ENCODE results near the gene TTLL11. TPM values are rescaled to one million over a fixed set of nuclear protein-coding genes. Genes with fewer than 3 reads are reported as not detected.

The TTLL11 gene
- total and polyA plus RNA-seq, 8 donors: 3.4 to 7.5 (median 5.5) TPM

DNA sequence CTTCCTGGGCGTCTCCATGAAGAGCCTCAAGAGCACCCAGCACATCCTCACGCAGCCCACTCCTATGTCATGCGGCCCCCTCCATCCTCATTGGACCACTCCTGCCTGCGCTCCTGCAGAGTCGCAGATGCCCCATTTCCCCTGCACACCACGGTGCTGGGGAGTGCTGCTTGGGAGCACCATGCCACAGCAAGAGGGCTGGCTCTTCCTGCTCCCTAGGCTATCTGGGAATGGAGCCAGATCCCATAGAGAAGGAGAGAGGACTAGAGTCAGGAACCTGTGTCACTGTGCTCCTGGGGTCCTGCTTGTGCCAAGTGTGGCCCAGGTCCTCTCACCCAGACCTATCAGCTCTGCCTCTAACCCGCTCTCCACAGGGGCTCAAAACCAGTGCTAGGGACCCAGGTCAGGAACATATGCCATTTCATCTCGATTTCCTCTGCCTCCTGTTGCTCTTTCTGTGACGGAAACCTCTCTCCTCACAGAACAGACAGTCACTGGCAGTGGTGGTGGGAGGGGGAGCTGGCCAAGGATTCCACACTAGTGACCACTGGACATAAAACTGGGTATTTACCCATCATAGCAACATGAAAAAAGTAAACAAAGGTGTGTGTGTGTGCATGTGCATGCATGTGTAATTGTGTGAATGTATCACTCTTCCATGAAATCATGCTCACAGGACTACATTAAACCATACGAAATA is 178.4 kb downstream of the TTLL11 start:
- DNase-seq (no peak), FAIRE-seq (no peak)
- 87 to 89% methylated on average over 10 of the region's 10 CpGs for whole genome bisulfite sequencing, 2 donors

DNA sequence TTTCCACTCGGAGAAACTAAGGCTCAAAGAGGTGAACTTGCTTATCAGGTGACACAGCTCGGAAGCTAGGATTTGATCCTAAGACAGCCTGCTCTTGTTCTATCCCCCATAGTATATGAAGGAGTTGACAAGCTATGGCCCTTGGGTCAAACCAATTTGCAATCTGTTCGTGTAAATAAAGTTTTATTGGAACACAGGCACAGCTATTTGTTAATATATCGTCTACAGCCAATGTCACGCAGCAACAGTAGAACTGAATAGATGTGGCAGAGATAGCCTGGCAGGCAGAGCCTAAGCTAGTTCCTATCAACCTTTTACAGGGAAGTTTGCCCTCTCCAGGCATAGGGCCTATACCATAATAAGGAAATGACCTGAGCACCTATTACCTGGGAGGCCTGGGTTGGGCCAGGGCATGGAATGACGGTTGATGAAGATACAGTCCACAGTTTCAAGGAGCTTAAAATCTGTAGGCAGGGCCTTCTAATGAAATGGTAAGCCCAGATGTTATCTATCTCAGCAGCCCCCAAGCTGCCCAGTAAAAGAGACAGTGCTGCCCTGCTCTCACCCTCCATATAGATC is 179.0 kb downstream of the TTLL11 start:
- FAIRE-seq: no peak

More for the DNA sequence above, 178.4 kb downstream of the TTLL11 start:
- H3K4me1 ChIP-seq: no peaks in the 10 kb centered on the region
- intact Hi-C loops (cut with DNase I): no loop called here
- H3K4me3 ChIP-seq: no peak overlapping the region
- H3K27ac ChIP-seq: no peak overlapping the region
- no peaks in the 10 kb centered on the region for H3K36me3 ChIP-seq
- ATAC-seq: no peak
- no peaks in the 10 kb centered on the region for H3K9me3 ChIP-seq
- TF ChIP-seq, protein P1, sequence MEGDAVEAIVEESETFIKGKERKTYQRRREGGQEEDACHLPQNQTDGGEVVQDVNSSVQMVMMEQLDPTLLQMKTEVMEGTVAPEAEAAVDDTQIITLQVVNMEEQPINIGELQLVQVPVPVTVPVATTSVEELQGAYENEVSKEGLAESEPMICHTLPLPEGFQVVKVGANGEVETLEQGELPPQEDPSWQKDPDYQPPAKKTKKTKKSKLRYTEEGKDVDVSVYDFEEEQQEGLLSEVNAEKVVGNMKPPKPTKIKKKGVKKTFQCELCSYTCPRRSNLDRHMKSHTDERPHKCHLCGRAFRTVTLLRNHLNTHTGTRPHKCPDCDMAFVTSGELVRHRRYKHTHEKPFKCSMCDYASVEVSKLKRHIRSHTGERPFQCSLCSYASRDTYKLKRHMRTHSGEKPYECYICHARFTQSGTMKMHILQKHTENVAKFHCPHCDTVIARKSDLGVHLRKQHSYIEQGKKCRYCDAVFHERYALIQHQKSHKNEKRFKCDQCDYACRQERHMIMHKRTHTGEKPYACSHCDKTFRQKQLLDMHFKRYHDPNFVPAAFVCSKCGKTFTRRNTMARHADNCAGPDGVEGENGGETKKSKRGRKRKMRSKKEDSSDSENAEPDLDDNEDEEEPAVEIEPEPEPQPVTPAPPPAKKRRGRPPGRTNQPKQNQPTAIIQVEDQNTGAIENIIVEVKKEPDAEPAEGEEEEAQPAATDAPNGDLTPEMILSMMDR (IDR thresholded peaks at IDR 0.05): no peak
- H3K27me3 ChIP-seq: no peaks in the 10 kb centered on the region

DNA sequence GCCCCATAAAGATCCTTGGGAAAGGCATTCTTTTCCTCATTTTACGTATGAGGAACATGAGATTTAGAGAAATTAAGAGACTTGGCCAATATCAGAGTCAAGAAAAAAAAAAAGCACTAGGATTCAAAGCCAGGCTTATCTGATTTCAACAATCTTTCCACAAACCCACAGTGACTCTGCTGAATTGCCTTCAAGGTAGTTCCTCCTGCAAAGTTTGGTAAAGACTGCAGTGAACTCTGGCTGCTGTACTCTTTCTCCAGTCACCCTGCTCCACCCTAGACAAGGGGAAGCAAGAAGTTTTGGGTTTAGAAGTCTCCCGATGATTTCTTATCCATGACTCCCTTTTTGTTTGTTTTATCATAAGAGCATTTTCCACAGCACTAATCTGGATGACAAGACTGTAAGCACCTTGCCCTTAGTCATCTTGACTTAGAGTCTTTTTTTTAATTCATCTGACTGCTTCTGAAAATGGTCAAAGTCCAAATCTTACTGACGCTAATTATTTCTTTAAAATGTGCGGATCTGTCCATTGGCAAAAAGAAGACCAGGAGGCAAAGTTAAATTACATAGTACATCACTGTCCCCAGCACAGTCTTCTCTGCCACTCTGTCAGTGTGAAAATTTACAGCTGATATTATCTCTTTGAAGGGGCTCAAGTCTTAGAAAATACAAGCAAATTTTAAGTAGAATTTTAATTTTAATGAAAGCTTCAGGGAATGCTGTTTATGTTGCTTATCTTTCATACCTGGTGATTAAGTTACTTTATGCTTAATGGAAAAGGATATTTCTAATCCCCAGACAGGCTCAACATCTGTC is 180.1 kb downstream of the TTLL11 start:
- H3K36me3 ChIP-seq: no peaks in the 10 kb centered on the region
- intact Hi-C loops (cut with DNase I): no loop called here
- DNase-seq (no peak), FAIRE-seq (no peak), ATAC-seq (no peak)
- 68 to 71% methylated on average over 4 of the region's 4 CpGs for WGBS, 2 donors
- no peaks in the 10 kb centered on the region for H3K27me3 ChIP-seq
- TF ChIP-seq, protein P1 (IDR thresholded peaks at IDR 0.05): no peak
- no peak overlapping the region for H3K27ac ChIP-seq
- no peak overlapping the region for H3K4me3 ChIP-seq
- H3K4me1 ChIP-seq: no peaks in the 10 kb centered on the region
- H3K9me3 ChIP-seq: no peaks in the 10 kb centered on the region

More for the DNA sequence above, 179.0 kb downstream of the TTLL11 start:
- Histone ChIP-seq H3K9me3 (no peaks in the 10 kb centered on the region), H3K36me3 (no peaks in the 10 kb centered on the region), H3K4me3 (no peak overlapping the region), H3K27me3 (no peaks in the 10 kb centered on the region), H3K27ac (no peak overlapping the region), H3K4me1 (no peaks in the 10 kb centered on the region)
- TF ChIP-seq, protein P1 (IDR thresholded peaks at IDR 0.05): no peak
- intact Hi-C loops (cut with DNase I): no loop called here
- DNase-seq (no peak), ATAC-seq (no peak)
- 94 to 95% methylated on average over 6 of the region's 6 CpGs for WGBS, 2 donors

DNA sequence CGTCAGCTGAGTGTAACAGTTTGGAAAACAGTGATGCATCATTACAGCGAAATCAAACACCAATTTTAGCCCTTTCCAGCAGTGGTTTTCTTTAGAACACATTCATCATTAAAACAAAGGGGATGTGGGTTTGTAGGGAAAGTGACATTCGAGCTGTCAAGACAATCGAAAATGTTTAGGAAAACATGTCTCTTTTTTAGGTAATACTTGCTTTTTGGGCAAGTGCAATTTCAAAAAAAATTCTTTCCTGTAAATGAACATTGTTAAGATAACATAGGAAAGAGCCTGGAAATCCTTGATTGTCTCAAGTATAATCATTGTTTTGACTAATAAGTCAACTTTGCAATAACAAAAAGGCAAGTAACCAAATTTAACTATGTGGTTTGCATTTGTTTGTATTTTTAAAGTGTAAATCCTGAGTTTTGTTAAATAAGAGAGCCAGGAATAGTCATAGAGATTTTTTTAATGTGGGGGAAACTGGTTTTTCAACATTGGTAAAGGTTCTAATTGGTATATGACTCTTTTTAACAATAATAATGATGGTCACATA is 182.5 kb downstream of the TTLL11 start:
- TF ChIP-seq, protein P1 (IDR thresholded peaks at IDR 0.05): no peak
- Histone ChIP-seq H3K27ac (no peak overlapping the region), H3K4me1 (no peaks in the 10 kb centered on the region), H3K36me3 (no peaks in the 10 kb centered on the region), H3K4me3 (no peak overlapping the region), H3K9me3 (no peaks in the 10 kb centered on the region), H3K27me3 (no peaks in the 10 kb centered on the region)
- ATAC-seq (no peak), FAIRE-seq (no peak), DNase-seq (no peak)
- 87 to 89% methylated on average over 4 of the region's 4 CpGs for WGBS, 2 donors
- intact Hi-C loops (cut with DNase I): no loop called here

All from pancreas (tissue), 10 donors.